B cell (primary cell): Measurements from ENCODE around the gene NMT1.

Experiments used
- EZH2 ChIP-seq: IDR thresholded peaks from 2 replicates; pipeline ENCODE4 v1.6.1; 2012; ENCODE audit warnings: borderline replicate concordance, low read depth, mild to moderate bottlenecking, moderate library complexity, low read length; ENCODE audit not compliant: insufficient read depth, poor library complexity, severe bottlenecking
- TF ChIP-seq, protein P1 (sequence below): fragments of 200-600 bp; IDR thresholded peaks from one replicate; pipeline ENCODE4 v1.8.0; 2022; ENCODE audit warnings: antibody characterized with exemption, mild to moderate bottlenecking

- TF ChIP-seq, protein P1, sequence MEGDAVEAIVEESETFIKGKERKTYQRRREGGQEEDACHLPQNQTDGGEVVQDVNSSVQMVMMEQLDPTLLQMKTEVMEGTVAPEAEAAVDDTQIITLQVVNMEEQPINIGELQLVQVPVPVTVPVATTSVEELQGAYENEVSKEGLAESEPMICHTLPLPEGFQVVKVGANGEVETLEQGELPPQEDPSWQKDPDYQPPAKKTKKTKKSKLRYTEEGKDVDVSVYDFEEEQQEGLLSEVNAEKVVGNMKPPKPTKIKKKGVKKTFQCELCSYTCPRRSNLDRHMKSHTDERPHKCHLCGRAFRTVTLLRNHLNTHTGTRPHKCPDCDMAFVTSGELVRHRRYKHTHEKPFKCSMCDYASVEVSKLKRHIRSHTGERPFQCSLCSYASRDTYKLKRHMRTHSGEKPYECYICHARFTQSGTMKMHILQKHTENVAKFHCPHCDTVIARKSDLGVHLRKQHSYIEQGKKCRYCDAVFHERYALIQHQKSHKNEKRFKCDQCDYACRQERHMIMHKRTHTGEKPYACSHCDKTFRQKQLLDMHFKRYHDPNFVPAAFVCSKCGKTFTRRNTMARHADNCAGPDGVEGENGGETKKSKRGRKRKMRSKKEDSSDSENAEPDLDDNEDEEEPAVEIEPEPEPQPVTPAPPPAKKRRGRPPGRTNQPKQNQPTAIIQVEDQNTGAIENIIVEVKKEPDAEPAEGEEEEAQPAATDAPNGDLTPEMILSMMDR, result no peak
- no peak for TF ChIP-seq EZH2
These were observed 85.0 kb downstream of the NMT1 start for GRCh38 chr17:45146166-45146565.
